Measurements from ENCODE around the gene BMPR1B.
"Not testable (repeated sequence)": the region's sequence is repeated elsewhere in the genome, so short reads cannot be mapped to it uniquely, and the experiment has no call there.

The BMPR1B gene

GRCh38 chr4:95155759-95156451 lies 398.1 kb downstream of the BMPR1B start:
- H3K9me3 ChIP-seq (ENCODE audit: low read length) = no peaks in the 10 kb centered on the region
- peaks cover 5% of the 10 kb centered on the region for H3K4me1 ChIP-seq (ENCODE audit: insufficient read depth, low read length)
- no peak overlapping the region for H2AFZ ChIP-seq (ENCODE audit: low read depth, low read length)
- H3K36me3 ChIP-seq (ENCODE audit: insufficient read depth, low read length) = peaks cover 63% of the 10 kb centered on the region
- no peaks in the 10 kb centered on the region for H3K27me3 ChIP-seq (ENCODE audit: insufficient read depth, low read length)
- H3K4me3 ChIP-seq (ENCODE audit: low read length) = no peak overlapping the region

- Histone ChIP-seq H3K36me3 (ENCODE audit: insufficient read depth, low read length) (peaks cover 63% of the 10 kb centered on the region), H3K4me1 (ENCODE audit: insufficient read depth, low read length) (peaks cover 5% of the 10 kb centered on the region), H3K4me3 (ENCODE audit: low read length) (no peak overlapping the region)
Measured at GRCh38 chr4:95156452-95156765, 398.7 kb downstream of the BMPR1B start.

GRCh38 chr4:95157596-95157995 lies 399.8 kb downstream of the BMPR1B start:
- Histone ChIP-seq H2AFZ (ENCODE audit: low read depth, low read length) (no peak overlapping the region), H3K36me3 (ENCODE audit: insufficient read depth, low read length) (peaks cover 59% of the 10 kb centered on the region), H3K9me3 (ENCODE audit: low read length) (no peaks in the 10 kb centered on the region), H3K4me1 (ENCODE audit: insufficient read depth, low read length) (peaks cover 5% of the 10 kb centered on the region), H3K4me3 (ENCODE audit: low read length) (no peak overlapping the region), H3K27me3 (ENCODE audit: insufficient read depth, low read length) (no peaks in the 10 kb centered on the region)

More at GRCh38 chr4:95156452-95156765, 398.7 kb downstream of the BMPR1B start:
- H3K27me3 ChIP-seq (ENCODE audit: insufficient read depth, low read length) = no peaks in the 10 kb centered on the region
- no peaks in the 10 kb centered on the region for H3K9me3 ChIP-seq (ENCODE audit: low read length)
- no peak overlapping the region for H2AFZ ChIP-seq (ENCODE audit: low read depth, low read length)

- no peak overlapping the region for H2AFZ ChIP-seq (ENCODE audit: low read depth, low read length)
- H3K27me3 ChIP-seq (ENCODE audit: insufficient read depth, low read length) = no peaks in the 10 kb centered on the region
- H3K36me3 ChIP-seq (ENCODE audit: insufficient read depth, low read length) = peaks cover 59% of the 10 kb centered on the region
- no peak overlapping the region for H3K4me3 ChIP-seq (ENCODE audit: low read length)
- no peaks in the 10 kb centered on the region for H3K9me3 ChIP-seq (ENCODE audit: low read length)
- peaks cover 5% of the 10 kb centered on the region for H3K4me1 ChIP-seq (ENCODE audit: insufficient read depth, low read length)
Measured at GRCh38 chr4:95158045-95158444, 400.3 kb downstream of the BMPR1B start.

- peaks cover 59% of the 10 kb centered on the region for H3K36me3 ChIP-seq (ENCODE audit: insufficient read depth, low read length)
Measured at GRCh38 chr4:95158626-95159025, 400.9 kb downstream of the BMPR1B start.

GRCh38 chr4:95159384-95159783 lies 401.6 kb downstream of the BMPR1B start:
- Histone ChIP-seq H3K27me3 (ENCODE audit: insufficient read depth, low read length) (no peaks in the 10 kb centered on the region), H3K4me3 (ENCODE audit: low read length) (no peak overlapping the region), H3K36me3 (ENCODE audit: insufficient read depth, low read length) (peaks cover 58% of the 10 kb centered on the region), H2AFZ (ENCODE audit: low read depth, low read length) (no peak overlapping the region), H3K9me3 (ENCODE audit: low read length) (no peaks in the 10 kb centered on the region), H3K4me1 (ENCODE audit: insufficient read depth, low read length) (peaks cover 5% of the 10 kb centered on the region)

More at GRCh38 chr4:95158626-95159025, 400.9 kb downstream of the BMPR1B start:
- H2AFZ ChIP-seq (ENCODE audit: low read depth, low read length) = no peak overlapping the region
- no peaks in the 10 kb centered on the region for H3K9me3 ChIP-seq (ENCODE audit: low read length)
- no peaks in the 10 kb centered on the region for H3K27me3 ChIP-seq (ENCODE audit: insufficient read depth, low read length)
- H3K4me3 ChIP-seq (ENCODE audit: low read length) = no peak overlapping the region
- H3K4me1 ChIP-seq (ENCODE audit: insufficient read depth, low read length) = peaks cover 5% of the 10 kb centered on the region

- Histone ChIP-seq H3K36me3 (ENCODE audit: insufficient read depth, low read length) (peaks cover 57% of the 10 kb centered on the region), H3K4me1 (ENCODE audit: insufficient read depth, low read length) (peaks cover 5% of the 10 kb centered on the region), H2AFZ (ENCODE audit: low read depth, low read length) (no peak overlapping the region), H3K9me3 (ENCODE audit: low read length) (no peaks in the 10 kb centered on the region), H3K27me3 (ENCODE audit: insufficient read depth, low read length) (no peaks in the 10 kb centered on the region), H3K4me3 (ENCODE audit: low read length) (no peak overlapping the region)
Measured at GRCh38 chr4:95161781-95162469, 404.2 kb downstream of the BMPR1B start.

GRCh38 chr4:95162867-95163266 lies 405.1 kb downstream of the BMPR1B start:
- Histone ChIP-seq H2AFZ (ENCODE audit: low read depth, low read length) (no peak overlapping the region), H3K9me3 (ENCODE audit: low read length) (no peaks in the 10 kb centered on the region), H3K36me3 (ENCODE audit: insufficient read depth, low read length) (peaks cover 64% of the 10 kb centered on the region), H3K4me1 (ENCODE audit: insufficient read depth, low read length) (peaks cover 2% of the 10 kb centered on the region), H3K27me3 (ENCODE audit: insufficient read depth, low read length) (no peaks in the 10 kb centered on the region), H3K4me3 (ENCODE audit: low read length) (no peak overlapping the region)

GRCh38 chr4:95165926-95166524 lies 408.3 kb downstream of the BMPR1B start:
- Histone ChIP-seq H3K4me3 (ENCODE audit: low read length) (no peak overlapping the region), H3K27me3 (ENCODE audit: insufficient read depth, low read length) (no peaks in the 10 kb centered on the region), H3K36me3 (ENCODE audit: insufficient read depth, low read length) (peaks cover 55% of the 10 kb centered on the region), H2AFZ (ENCODE audit: low read depth, low read length) (no peak overlapping the region), H3K4me1 (ENCODE audit: insufficient read depth, low read length) (no peaks in the 10 kb centered on the region), H3K9me3 (ENCODE audit: low read length) (peaks cover 5% of the 10 kb centered on the region)

GRCh38 chr4:95167805-95168204 lies 410.1 kb downstream of the BMPR1B start:
- Histone ChIP-seq H3K4me1 (ENCODE audit: insufficient read depth, low read length) (no peaks in the 10 kb centered on the region), H3K4me3 (ENCODE audit: low read length) (no peak overlapping the region), H3K9me3 (ENCODE audit: low read length) (peaks cover 5% of the 10 kb centered on the region), H3K36me3 (ENCODE audit: insufficient read depth, low read length) (peaks cover 44% of the 10 kb centered on the region), H3K27me3 (ENCODE audit: insufficient read depth, low read length) (no peaks in the 10 kb centered on the region), H2AFZ (ENCODE audit: low read depth, low read length) (no peak overlapping the region)

- H3K36me3 ChIP-seq (ENCODE audit: insufficient read depth, low read length) = peaks cover 25% of the 10 kb centered on the region
- no peak overlapping the region for H2AFZ ChIP-seq (ENCODE audit: low read depth, low read length)
- H3K4me3 ChIP-seq (ENCODE audit: low read length) = no peak overlapping the region
- no peaks in the 10 kb centered on the region for H3K27me3 ChIP-seq (ENCODE audit: insufficient read depth, low read length)
- H3K9me3 ChIP-seq (ENCODE audit: low read length) = peaks cover 5% of the 10 kb centered on the region
- no peaks in the 10 kb centered on the region for H3K4me1 ChIP-seq (ENCODE audit: insufficient read depth, low read length)
Measured at GRCh38 chr4:95170176-95170575, 412.4 kb downstream of the BMPR1B start.

- H2AFZ ChIP-seq (ENCODE audit: low read depth, low read length); H3K4me3 ChIP-seq (ENCODE audit: low read length); H3K9me3 ChIP-seq (ENCODE audit: low read length); H3K27me3 ChIP-seq (ENCODE audit: insufficient read depth, low read length); H3K4me1 ChIP-seq (ENCODE audit: insufficient read depth, low read length): not testable (repeated sequence)
- peaks cover 25% of the 10 kb centered on the region for H3K36me3 ChIP-seq (ENCODE audit: insufficient read depth, low read length)
Measured at GRCh38 chr4:95171377-95171776, 413.6 kb downstream of the BMPR1B start.

GRCh38 chr4:95178938-95179337 lies 421.2 kb downstream of the BMPR1B start:
- H3K4me3 ChIP-seq (ENCODE audit: low read length) = no peak overlapping the region
- H2AFZ ChIP-seq (ENCODE audit: low read depth, low read length) = no peak overlapping the region
- H3K36me3 ChIP-seq (ENCODE audit: insufficient read depth, low read length) = peaks cover 6% of the 10 kb centered on the region
- H3K9me3 ChIP-seq (ENCODE audit: low read length) = peaks cover 5% of the 10 kb centered on the region
- H3K27me3 ChIP-seq (ENCODE audit: insufficient read depth, low read length) = no peaks in the 10 kb centered on the region
- H3K4me1 ChIP-seq (ENCODE audit: insufficient read depth, low read length) = peaks cover 28% of the 10 kb centered on the region

Measured in neuron (in vitro differentiated cells).